HAP-1 (cell line): Measurements from ENCODE around the gene AUTS2.

Experiments
- DNase-seq, 2 experiments: peaks; one replicate each; pipeline ENCODE4 v3.0.0-alpha.2; 2016 to 2020; ENCODE audit warnings: low spot score in 2 of 2
- H3K27me3 ChIP-seq: fragments of 250-450 bp; sonication (Bioruptor Pico); 2 replicates; pipeline ENCODE4 v1.5.1; 2020; ENCODE audit warnings: low read depth, mild to moderate bottlenecking, moderate library complexity
- H3K36me3 ChIP-seq: fragments of 250-450 bp; sonication (Bioruptor Pico); replicated peaks from 2 replicates; pipeline ENCODE4 v1.5.1; 2020; ENCODE audit warnings: mild to moderate bottlenecking
- H3K4me1 ChIP-seq: fragments of 250-450 bp; sonication (Bioruptor Pico); 2 replicates; pipeline ENCODE4 v1.5.1; 2020; ENCODE audit warnings: mild to moderate bottlenecking
- H3K4me3 ChIP-seq: fragments of 250-450 bp; sonication (Bioruptor Pico); 2 replicates; pipeline ENCODE4 v1.5.1; 2020; ENCODE audit warnings: mild to moderate bottlenecking, moderate library complexity
- H3K9me3 ChIP-seq: fragments of 250-450 bp; sonication (Bioruptor Pico); 2 replicates; pipeline ENCODE4 v1.5.1; 2020; ENCODE audit warnings: mild to moderate bottlenecking, moderate library complexity
- in situ Hi-C: fragments of 300-500 bp; cut with MboI; formaldehyde crosslinking; loops from 3 replicates; pipeline ENCODE4 v1.14.3; 2020; ENCODE audit warnings: low sequenced_read_pairs, inconsistent platforms, mixed read lengths

Gene AUTS2

GRCh38 chr7:70680306-70680705, 1082.0 kb downstream of the AUTS2 start:
- in situ Hi-C loops: no loop called here
- Histone ChIP-seq H3K36me3 (no peaks in the 10 kb centered on the region), H3K9me3 (no peaks in the 10 kb centered on the region), H3K4me1 (peaks cover 8% of the 10 kb centered on the region), H3K4me3 (no peak overlapping the region), H3K27me3 (no peaks in the 10 kb centered on the region; the same call in 1 of the 2 replicates)
- DNase-seq: no peak

GRCh38 chr7:70680743-70681468, 1082.6 kb downstream of the AUTS2 start:
- no peaks in the 10 kb centered on the region for H3K9me3 ChIP-seq
- DNase-seq: no peak
- no peaks in the 10 kb centered on the region; the same call in 1 of the 2 replicates for H3K27me3 ChIP-seq
- in situ Hi-C loops: no loop called here
- peaks cover 8% of the 10 kb centered on the region for H3K4me1 ChIP-seq
- H3K36me3 ChIP-seq: no peaks in the 10 kb centered on the region
- no peak overlapping the region for H3K4me3 ChIP-seq

- DNase-seq: no peak
- Histone ChIP-seq H3K36me3 (no peaks in the 10 kb centered on the region), H3K9me3 (no peaks in the 10 kb centered on the region), H3K4me3 (no peak overlapping the region), H3K4me1 (peaks cover 8% of the 10 kb centered on the region), H3K27me3 (no peaks in the 10 kb centered on the region; the same call in 1 of the 2 replicates)
- in situ Hi-C loops: no loop called here
Observed at GRCh38 chr7:70681469-70682350, 1083.4 kb downstream of the AUTS2 start.

GRCh38 chr7:70684173-70684572, 1085.9 kb downstream of the AUTS2 start:
- in situ Hi-C loops: no loop called here
- peaks cover 8% of the 10 kb centered on the region for H3K4me1 ChIP-seq
- no peaks in the 10 kb centered on the region for H3K36me3 ChIP-seq
- no peak for DNase-seq
- no peaks in the 10 kb centered on the region for H3K9me3 ChIP-seq
- H3K27me3 ChIP-seq: no peaks in the 10 kb centered on the region; the same call in 1 of the 2 replicates
- no peak overlapping the region for H3K4me3 ChIP-seq

- H3K4me3 ChIP-seq: peak overlapping the region; percentile 53
- peaks cover 12% of the 10 kb centered on the region for H3K4me1 ChIP-seq
- H3K27me3 ChIP-seq: peaks cover 34% of the 10 kb centered on the region
- no peaks in the 10 kb centered on the region for H3K36me3 ChIP-seq
- no peaks in the 10 kb centered on the region for H3K9me3 ChIP-seq
- DNase-seq: no peak
- in situ Hi-C loops: no loop called here
Observed at GRCh38 chr7:70693321-70693685, 1095.0 kb downstream of the AUTS2 start.

GRCh38 chr7:70693686-70694433, 1095.6 kb downstream of the AUTS2 start:
- Histone ChIP-seq H3K4me3 (peak overlapping the region; percentile 53), H3K36me3 (no peaks in the 10 kb centered on the region), H3K27me3 (peaks cover 39% of the 10 kb centered on the region), H3K9me3 (no peaks in the 10 kb centered on the region), H3K4me1 (peaks cover 17% of the 10 kb centered on the region)
- peak; percentile 46 to 78 for DNase-seq
- in situ Hi-C loops: no loop called here

GRCh38 chr7:70694434-70694970, 1096.2 kb downstream of the AUTS2 start:
- Histone ChIP-seq H3K4me3 (peak overlapping the region; percentile 53), H3K4me1 (peaks cover 24% of the 10 kb centered on the region), H3K9me3 (no peaks in the 10 kb centered on the region), H3K27me3 (peaks cover 42% of the 10 kb centered on the region), H3K36me3 (no peaks in the 10 kb centered on the region)
- in situ Hi-C loops: no loop called here
- peak in 1 of 2 experiments; percentile 64 for DNase-seq

- H3K4me3 ChIP-seq: peak overlapping the region; percentile 53
- DNase-seq: peak in 1 of 2 experiments; percentile 35
- in situ Hi-C loops: no loop called here
- H3K36me3 ChIP-seq: no peaks in the 10 kb centered on the region
- no peaks in the 10 kb centered on the region for H3K9me3 ChIP-seq
- H3K27me3 ChIP-seq: peaks cover 42% of the 10 kb centered on the region
- H3K4me1 ChIP-seq: peaks cover 28% of the 10 kb centered on the region
Observed at GRCh38 chr7:70694971-70695794, 1096.9 kb downstream of the AUTS2 start.

- H3K4me1 ChIP-seq: peaks cover 29% of the 10 kb centered on the region
- in situ Hi-C loops: no loop called here
- no peaks in the 10 kb centered on the region for H3K9me3 ChIP-seq
- no peaks in the 10 kb centered on the region for H3K36me3 ChIP-seq
- no peak for DNase-seq
- peaks cover 42% of the 10 kb centered on the region for H3K27me3 ChIP-seq
- H3K4me3 ChIP-seq: peak overlapping the region; percentile 53
Observed at GRCh38 chr7:70695795-70696083, 1097.5 kb downstream of the AUTS2 start.

- peaks cover 35% of the 10 kb centered on the region for H3K4me1 ChIP-seq
- H3K9me3 ChIP-seq: no peaks in the 10 kb centered on the region
- DNase-seq: peak in 1 of 2 experiments; percentile 31
- H3K4me3 ChIP-seq: peak overlapping the region; percentile 53
- in situ Hi-C loops: no loop called here
- peaks cover 42% of the 10 kb centered on the region for H3K27me3 ChIP-seq
- H3K36me3 ChIP-seq: no peaks in the 10 kb centered on the region
Observed at GRCh38 chr7:70696201-70696754, 1098.0 kb downstream of the AUTS2 start.

GRCh38 chr7:70698219-70698832, 1100.1 kb downstream of the AUTS2 start:
- Histone ChIP-seq H3K4me3 (no peak overlapping the region), H3K27me3 (peaks cover 34% of the 10 kb centered on the region), H3K4me1 (peaks cover 41% of the 10 kb centered on the region), H3K9me3 (no peaks in the 10 kb centered on the region), H3K36me3 (no peaks in the 10 kb centered on the region)
- in situ Hi-C loops: no loop called here
- peak; percentile 49 to 65 for DNase-seq

GRCh38 chr7:70699271-70699670, 1101.0 kb downstream of the AUTS2 start:
- peaks cover 50% of the 10 kb centered on the region for H3K4me1 ChIP-seq
- no peak overlapping the region for H3K4me3 ChIP-seq
- H3K9me3 ChIP-seq: no peaks in the 10 kb centered on the region
- H3K36me3 ChIP-seq: no peaks in the 10 kb centered on the region
- no peak for DNase-seq
- in situ Hi-C loops: no loop called here
- H3K27me3 ChIP-seq: peaks cover 31% of the 10 kb centered on the region; the same call in 1 of the 2 replicates
